Osteocyte (in vitro differentiated cells): ENCODE results near the gene EBNA1BP2. TPM values are rescaled to one million over a fixed set of nuclear protein-coding genes. Genes with fewer than 3 reads are reported as not detected.
"Not testable (repeated sequence)": the region's sequence is repeated elsewhere in the genome, so short reads cannot be mapped to it uniquely, and the experiment has no call there.

ENCODE experiments used
- DNase-seq: peaks from one replicate; pipeline ENCODE4 v3.0.0; 2021; ENCODE audit warnings: mixed read lengths; ENCODE audit not compliant: unreplicated experiment; ENCODE audit errors: extremely low spot score
- H3K27ac Mint-ChIP-seq: one replicate; pipeline ENCODE4 v1.8.0; 2021; ENCODE audit warnings: mild to moderate bottlenecking, mixed read lengths; ENCODE audit not compliant: unreplicated experiment
- H3K27me3 Mint-ChIP-seq: one replicate; pipeline ENCODE4 v1.8.0; 2021; ENCODE audit warnings: mixed read lengths; ENCODE audit not compliant: unreplicated experiment
- H3K36me3 Mint-ChIP-seq: one replicate; pipeline ENCODE4 v1.8.0; 2021; ENCODE audit warnings: mixed read lengths; ENCODE audit not compliant: unreplicated experiment
- H3K4me1 Mint-ChIP-seq: one replicate; pipeline ENCODE4 v1.8.0; 2021; ENCODE audit warnings: mixed read lengths; ENCODE audit not compliant: unreplicated experiment
- H3K4me3 Mint-ChIP-seq: one replicate; pipeline ENCODE4 v1.8.0; 2021; ENCODE audit warnings: mild to moderate bottlenecking, moderate library complexity, mixed read lengths; ENCODE audit not compliant: unreplicated experiment
- H3K9me3 Mint-ChIP-seq: one replicate; pipeline ENCODE4 v1.8.0; 2021; ENCODE audit warnings: mixed read lengths; ENCODE audit not compliant: unreplicated experiment
- microRNA-seq: library from miRNA; unstranded; fragments of <30 nt; microRNA quantifications from one replicate; pipeline ENCODE4 v1.1.0, GENCODE V29; 2020; ENCODE audit not compliant: unreplicated experiment
- total RNA-seq: library from RNA; stranded (reverse); gene quantifications from 2 replicates; pipeline ENCODE4 v1.2.1, GENCODE V29; 2021
- TF ChIP-seq, protein P1 (sequence below): fragments of 200-600 bp; sonication (generic); IDR thresholded peaks from 2 replicates; pipeline ENCODE4 v1.5.0; 2021; ENCODE audit warnings: antibody characterized with exemption, mild to moderate bottlenecking, moderate library complexity

EBNA1BP2 gene
- total RNA-seq, 1 donor from 2014 or later = 38.3 TPM

- peaks cover 16% of the 10 kb centered on the region for H3K36me3 Mint-ChIP-seq
- no peaks in the 10 kb centered on the region for H3K27me3 Mint-ChIP-seq
- peaks cover 21% of the 10 kb centered on the region for H3K4me1 Mint-ChIP-seq
- no peak overlapping the region for H3K27ac Mint-ChIP-seq
- TF ChIP-seq, protein P1, sequence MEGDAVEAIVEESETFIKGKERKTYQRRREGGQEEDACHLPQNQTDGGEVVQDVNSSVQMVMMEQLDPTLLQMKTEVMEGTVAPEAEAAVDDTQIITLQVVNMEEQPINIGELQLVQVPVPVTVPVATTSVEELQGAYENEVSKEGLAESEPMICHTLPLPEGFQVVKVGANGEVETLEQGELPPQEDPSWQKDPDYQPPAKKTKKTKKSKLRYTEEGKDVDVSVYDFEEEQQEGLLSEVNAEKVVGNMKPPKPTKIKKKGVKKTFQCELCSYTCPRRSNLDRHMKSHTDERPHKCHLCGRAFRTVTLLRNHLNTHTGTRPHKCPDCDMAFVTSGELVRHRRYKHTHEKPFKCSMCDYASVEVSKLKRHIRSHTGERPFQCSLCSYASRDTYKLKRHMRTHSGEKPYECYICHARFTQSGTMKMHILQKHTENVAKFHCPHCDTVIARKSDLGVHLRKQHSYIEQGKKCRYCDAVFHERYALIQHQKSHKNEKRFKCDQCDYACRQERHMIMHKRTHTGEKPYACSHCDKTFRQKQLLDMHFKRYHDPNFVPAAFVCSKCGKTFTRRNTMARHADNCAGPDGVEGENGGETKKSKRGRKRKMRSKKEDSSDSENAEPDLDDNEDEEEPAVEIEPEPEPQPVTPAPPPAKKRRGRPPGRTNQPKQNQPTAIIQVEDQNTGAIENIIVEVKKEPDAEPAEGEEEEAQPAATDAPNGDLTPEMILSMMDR = no peak
- H3K9me3 Mint-ChIP-seq = peaks cover 11% of the 10 kb centered on the region
- H3K4me3 Mint-ChIP-seq = no peak overlapping the region
- no peak for DNase-seq
These were observed 49.1 kb downstream of the EBNA1BP2 start for GRCh38 chr1:43123031-43123430.

- peaks cover 11% of the 10 kb centered on the region for H3K36me3 Mint-ChIP-seq
- H3K9me3 Mint-ChIP-seq = peaks cover 8% of the 10 kb centered on the region
- DNase-seq = no peak
- peaks cover 21% of the 10 kb centered on the region for H3K4me1 Mint-ChIP-seq
- no peaks in the 10 kb centered on the region for H3K27me3 Mint-ChIP-seq
- peak overlapping the region; percentile 84 for H3K4me3 Mint-ChIP-seq
- TF ChIP-seq, protein P1 = no peak
- peak overlapping the region; percentile 92 for H3K27ac Mint-ChIP-seq
These were observed 50.7 kb downstream of the EBNA1BP2 start for GRCh38 chr1:43121256-43121900.

DNA sequence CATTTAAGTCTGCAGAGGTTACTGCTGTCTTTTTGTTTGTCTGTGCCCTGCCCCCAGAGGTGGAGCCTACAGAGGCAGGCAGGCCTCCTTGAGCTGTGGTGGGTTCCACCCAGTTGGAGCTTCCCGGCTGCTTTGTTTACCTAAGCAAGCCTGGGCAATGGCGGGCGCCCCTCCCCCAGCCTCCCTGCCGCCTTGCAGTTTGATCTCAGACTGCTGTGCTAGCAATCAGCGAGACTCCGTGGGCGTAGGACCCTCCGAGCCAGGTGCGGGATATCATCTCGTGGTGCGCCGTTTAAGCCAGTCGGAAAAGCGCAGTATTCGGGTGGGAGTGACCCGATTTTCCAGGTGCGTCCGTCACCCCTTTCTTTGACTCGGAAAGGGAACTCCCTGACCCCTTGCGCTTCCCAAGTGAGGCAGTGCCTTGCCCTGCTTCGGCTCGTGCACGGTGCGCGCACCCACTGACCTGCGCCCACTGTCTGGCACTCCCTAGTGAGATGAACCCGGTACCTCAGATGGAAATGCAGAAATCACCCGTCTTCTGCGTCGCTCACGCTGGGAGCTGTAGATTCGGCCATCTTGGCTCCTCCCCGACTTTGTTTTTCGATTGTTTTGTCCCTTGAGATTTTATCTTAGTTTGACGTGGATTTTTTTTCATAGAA lies 52.0 kb downstream of the EBNA1BP2 start:
- not testable (repeated sequence) for H3K27me3 Mint-ChIP-seq, H3K9me3 Mint-ChIP-seq, DNase-seq
- peaks cover 21% of the 10 kb centered on the region for H3K4me1 Mint-ChIP-seq
- peaks cover 11% of the 10 kb centered on the region for H3K36me3 Mint-ChIP-seq
- H3K27ac Mint-ChIP-seq = peak overlapping the region; percentile 92
- peak overlapping the region; percentile 84 for H3K4me3 Mint-ChIP-seq

Small RNA genes within 50 kb of the gene (microRNA-seq; reads per million reads assigned to microRNA genes)
- 1.6 reads per million for gene MIR6733

Other genes starting within 250 kb of the EBNA1BP2 start
- 200 and 236 TPM in 2 replicates for gene SLC2A1, start 213.4 kb downstream of the EBNA1BP2 start, total RNA-seq
- gene CFAP57, start within 50 bp of the EBNA1BP2 start, total RNA-seq = 0.24 TPM in 1 of 2 replicates, not detected in the other
- gene TMEM125, start 97.7 kb upstream of the EBNA1BP2 start, total RNA-seq = not detected in 2 replicates
- not detected in 2 replicates for gene C1orf210, start 113.3 kb upstream of the EBNA1BP2 start, total RNA-seq
- gene TIE1, start 128.7 kb upstream of the EBNA1BP2 start, total RNA-seq = not detected in 2 replicates
- gene MPL, start 165.5 kb upstream of the EBNA1BP2 start, total RNA-seq = not detected in 2 replicates
- 15.2 and 18.7 TPM in 2 replicates for gene CDC20, start 186.7 kb upstream of the EBNA1BP2 start, total RNA-seq
- 61.9 and 62.5 TPM in 2 replicates for gene ELOVL1, start 195.7 kb upstream of the EBNA1BP2 start, total RNA-seq
- 39.8 and 40.4 TPM in 2 replicates for gene MED8, start 217.5 kb upstream of the EBNA1BP2 start, total RNA-seq
- 51.8 and 63.6 TPM in 2 replicates for gene SZT2, start 217.6 kb upstream of the EBNA1BP2 start, total RNA-seq